ENCODE measurements around the gene PAX2.

The PAX2 gene

GRCh38 chr10:100873146-100873826 lies 127.9 kb downstream of the PAX2 start:
- H3K4me3 ChIP-seq (ENCODE audit: severe bottlenecking) = no peak overlapping the region
- H3K27me3 ChIP-seq (ENCODE audit: insufficient read depth, poor library complexity, severe bottlenecking) = no peaks in the 10 kb centered on the region
- no peaks in the 10 kb centered on the region for H3K36me3 ChIP-seq (ENCODE audit: low read depth)
- no peak for TF ChIP-seq CTCF (IDR thresholded peaks at IDR 0.05; ENCODE audit: poor library complexity, severe bottlenecking)
- no peak overlapping the region for H3K27ac ChIP-seq (ENCODE audit: poor library complexity, severe bottlenecking)
- no peak for ATAC-seq (ENCODE audit: low read depth)
- no peaks in the 10 kb centered on the region for H3K4me1 ChIP-seq (ENCODE audit: insufficient read depth, poor library complexity, severe bottlenecking)
- no peak for DNase-seq (ENCODE audit: low spot score)
- H3K9me3 ChIP-seq (ENCODE audit: severe bottlenecking) = no peaks in the 10 kb centered on the region

DNA sequence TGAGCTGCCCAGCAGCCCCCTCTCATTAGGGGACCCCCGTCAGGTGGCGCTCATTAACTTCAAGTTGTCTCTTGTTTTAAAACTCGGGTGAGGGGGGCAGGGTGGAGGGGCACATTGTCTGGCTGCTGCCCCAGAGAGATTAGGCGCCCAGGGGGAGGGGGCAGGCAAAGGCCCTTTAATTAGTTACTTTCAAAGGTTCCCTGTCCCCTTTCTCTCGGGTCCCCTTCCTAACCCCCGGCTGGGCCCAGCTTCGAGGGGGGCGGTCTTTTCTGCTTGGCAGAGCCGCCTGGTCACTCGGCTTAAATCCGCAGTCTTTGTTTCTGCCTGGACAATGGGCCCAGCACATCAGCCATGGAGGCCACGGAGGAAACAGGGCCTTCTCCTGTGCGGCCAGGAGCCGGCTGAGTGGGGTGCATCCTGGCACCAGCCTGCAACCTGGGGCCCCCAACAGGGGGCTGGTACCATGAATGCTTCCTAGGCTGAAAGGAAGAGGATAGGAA lies 128.5 kb downstream of the PAX2 start:
- Histone ChIP-seq H3K27me3 (ENCODE audit: insufficient read depth, poor library complexity, severe bottlenecking) (no peaks in the 10 kb centered on the region), H3K9me3 (ENCODE audit: severe bottlenecking) (no peaks in the 10 kb centered on the region), H3K36me3 (ENCODE audit: low read depth) (no peaks in the 10 kb centered on the region), H3K27ac (ENCODE audit: poor library complexity, severe bottlenecking) (no peak overlapping the region), H3K4me1 (ENCODE audit: insufficient read depth, poor library complexity, severe bottlenecking) (no peaks in the 10 kb centered on the region), H3K4me3 (ENCODE audit: severe bottlenecking) (no peak overlapping the region)
- DNase-seq (ENCODE audit: low spot score) = no peak
- ATAC-seq (ENCODE audit: low read depth) = no peak
- no peak for TF ChIP-seq CTCF (IDR thresholded peaks at IDR 0.05; ENCODE audit: poor library complexity, severe bottlenecking)

- no peak overlapping the region for H3K27ac ChIP-seq (ENCODE audit: poor library complexity, severe bottlenecking)
- no peak for TF ChIP-seq CTCF (IDR thresholded peaks at IDR 0.05; ENCODE audit: poor library complexity, severe bottlenecking)
- H3K9me3 ChIP-seq (ENCODE audit: severe bottlenecking) = no peaks in the 10 kb centered on the region
- no peak for DNase-seq (ENCODE audit: low spot score)
- no peak for ATAC-seq (ENCODE audit: low read depth)
- H3K27me3 ChIP-seq (ENCODE audit: insufficient read depth, poor library complexity, severe bottlenecking) = no peaks in the 10 kb centered on the region
- no peak overlapping the region for H3K4me3 ChIP-seq (ENCODE audit: severe bottlenecking)
- no peaks in the 10 kb centered on the region for H3K4me1 ChIP-seq (ENCODE audit: insufficient read depth, poor library complexity, severe bottlenecking)
- H3K36me3 ChIP-seq (ENCODE audit: low read depth) = no peaks in the 10 kb centered on the region
Observed at GRCh38 chr10:100874702-100875483, 129.5 kb downstream of the PAX2 start.

DNA sequence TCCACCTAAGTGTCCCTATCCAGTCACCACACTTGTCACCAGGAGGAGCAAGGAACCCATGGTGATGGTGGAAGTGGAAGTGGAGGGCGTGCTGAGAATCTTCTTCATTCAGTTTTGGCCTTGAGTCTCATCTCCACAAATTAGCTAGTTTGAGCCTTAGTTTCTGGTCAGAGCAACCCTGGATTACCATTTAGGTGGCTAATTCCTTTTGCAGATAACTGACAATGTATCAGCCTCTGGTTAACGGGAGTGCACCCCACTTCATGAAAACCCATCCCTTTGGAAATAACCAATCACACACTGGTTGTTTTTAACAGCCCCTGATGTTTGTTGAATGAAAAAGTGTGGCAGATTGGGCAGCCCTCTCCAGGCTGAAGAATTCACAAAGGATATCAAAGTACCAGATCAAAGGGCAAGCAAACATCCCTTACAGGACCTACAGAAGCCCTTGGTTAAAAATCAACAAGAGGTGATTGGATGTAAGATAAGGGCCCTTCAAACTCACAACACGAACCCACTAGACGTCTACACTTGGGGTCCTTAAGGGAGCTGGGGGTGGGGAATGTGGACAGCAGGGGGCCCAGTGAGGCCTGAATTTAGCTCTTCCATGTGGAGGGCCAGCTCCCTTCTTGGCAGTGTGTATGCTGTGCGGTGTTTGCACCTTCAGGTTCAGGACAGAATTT lies 130.2 kb downstream of the PAX2 start:
- ATAC-seq (ENCODE audit: low read depth) (no peak), DNase-seq (ENCODE audit: low spot score) (no peak)
- no peak for TF ChIP-seq CTCF (IDR thresholded peaks at IDR 0.05; ENCODE audit: poor library complexity, severe bottlenecking)
- Histone ChIP-seq H3K27me3 (ENCODE audit: insufficient read depth, poor library complexity, severe bottlenecking) (no peaks in the 10 kb centered on the region), H3K9me3 (ENCODE audit: severe bottlenecking) (no peaks in the 10 kb centered on the region), H3K27ac (ENCODE audit: poor library complexity, severe bottlenecking) (no peak overlapping the region), H3K36me3 (ENCODE audit: low read depth) (no peaks in the 10 kb centered on the region), H3K4me1 (ENCODE audit: insufficient read depth, poor library complexity, severe bottlenecking) (no peaks in the 10 kb centered on the region), H3K4me3 (ENCODE audit: severe bottlenecking) (no peak overlapping the region)

Measured in RWPE2 (cell line).